K562 (cell line): ENCODE measurements around the gene CELSR1.

Source experiments
- BRD4 ChIP-seq: fragments of 200-600 bp; sonication (generic); IDR thresholded peaks from 2 replicates; pipeline ENCODE4 v1.6.1; 2017; ENCODE audit warnings: inconsistent platforms
- CBFB ChIP-seq: sonication (generic); formaldehyde crosslinking; IDR thresholded peaks from 2 replicates; pipeline ENCODE4 v1.4.0; 2020; ENCODE audit warnings: mild to moderate bottlenecking, missing genetic modification reagents
- CTCF ChIP-seq, 3 experiments: IDR thresholded peaks in 2 of 3; conservative IDR thresholded peaks in 1 of 3; 2 replicates each; pipeline ENCODE4 v1.5.1; 2011 to 2012; ENCODE audit warnings: low read length in 3 of 3, mild to moderate bottlenecking in 3 of 3, control low read depth in 2 of 3, improper control_type of control experiment in 1 of 3, inconsistent platforms in 1 of 3, low read depth in 1 of 3, mixed read lengths in 1 of 3, moderate library complexity in 1 of 3; ENCODE audit not compliant: insufficient read depth in 2 of 3
- ELK1 ChIP-seq: sonication (generic); formaldehyde crosslinking; IDR thresholded peaks from 2 replicates; pipeline ENCODE4 v1.8.1; 2022; ENCODE audit warnings: missing genetic modification reagents
- KLF16 ChIP-seq: IDR thresholded peaks from 2 replicates; pipeline ENCODE4 v1.6.1; 2016; ENCODE audit warnings: antibody characterized with exemption
- NR2C1 ChIP-seq, 2 experiments: fragments of 450-650 bp; IDR thresholded peaks; 2 replicates each; pipeline ENCODE4 v1.6.1; 2017; ENCODE audit warnings: mild to moderate bottlenecking in 2 of 2, antibody characterized with exemption in 1 of 2, inconsistent platforms in 1 of 2, missing compliant biosample characterization in 1 of 2, missing genetic modification characterization in 1 of 2
- PCBP2 ChIP-seq: fragments of 200-400 bp; formaldehyde crosslinking; IDR thresholded peaks from 2 replicates; pipeline ENCODE4 v1.6.1; 2018; ENCODE audit warnings: low read length, low read depth, mild to moderate bottlenecking, moderate library complexity; ENCODE audit not compliant: poor library complexity, severe bottlenecking
- REST ChIP-seq, 2 experiments: fragments of 450-650 bp; formaldehyde crosslinking in 1 of 2; IDR thresholded peaks; 2 replicates each; pipeline versions ENCODE4 v1.4.0 to v1.6.1; 2014 to 2020; ENCODE audit warnings: mild to moderate bottlenecking in 2 of 2, borderline replicate concordance in 1 of 2, low read depth in 1 of 2
- TEAD4 ChIP-seq, 2 experiments: sonication (generic) in 1 of 2; formaldehyde crosslinking in 1 of 2; IDR thresholded peaks; 2 replicates each; pipeline versions ENCODE4 v1.6.1 to v1.8.0; 2012 to 2022; ENCODE audit warnings: borderline replicate concordance in 1 of 2, inconsistent platforms in 1 of 2, low read length in 1 of 2, mild to moderate bottlenecking in 1 of 2, missing genetic modification reagents in 1 of 2
- ZBTB11 ChIP-seq, 3 experiments: fragments of 200-800 bp in 1 of 3; fragments of 250-450 bp in 1 of 3; fragments of 450-650 bp in 1 of 3; sonication (Bioruptor Pico) in 1 of 3; sonication (Bioruptor generic) in 1 of 3; formaldehyde crosslinking in 1 of 3; IDR thresholded peaks; 2 replicates each; pipeline versions ENCODE4 v1.6.1 to v1.8.0; 2016 to 2022; ENCODE audit warnings: mild to moderate bottlenecking in 2 of 3, missing genetic modification characterization in 2 of 3, missing compliant biosample characterization in 1 of 3, moderate library complexity in 1 of 3
- ZKSCAN8 ChIP-seq: fragments of 200-800 bp; sonication (Bioruptor generic); IDR thresholded peaks from 2 replicates; pipeline ENCODE4 v1.6.1; 2016; ENCODE audit warnings: missing genetic modification characterization, missing compliant biosample characterization

- TF ChIP-seq NR2C1 (IDR thresholded peaks at IDR 0.05) (no peak), NR2C1 (tag; IDR thresholded peaks at IDR 0.05) (no peak), CTCF (IDR thresholded peaks at IDR 0.05 in 2 of 3, conservative IDR thresholded peaks at IDR 0.05 in 1 of 3; ENCODE audit: insufficient read depth in 2 of 3, low read depth in 1 of 3, low read length in 3 of 3) (no peak), ZBTB11 (CRISPR knock-in tag; IDR thresholded peaks at IDR 0.05) (no peak), ZKSCAN8 (CRISPR knock-in tag) (no peak), PCBP2 (no peak), BRD4 (no peak), KLF16 (no peak), CBFB (CRISPR knock-in tag) (no peak), REST (IDR thresholded peaks at IDR 0.05; ENCODE audit: borderline replicate concordance) (no peak), REST (CRISPR knock-in tag; IDR thresholded peaks at IDR 0.05; ENCODE audit: low read depth) (no peak), ELK1 (CRISPR knock-in tag) (no peak), TEAD4 (IDR thresholded peaks at IDR 0.05; ENCODE audit: low read length) (no peak), TEAD4 (CRISPR knock-in tag; IDR thresholded peaks at IDR 0.05; ENCODE audit: borderline replicate concordance) (no peak)
Observed at GRCh38 chr22:46536537-46537224, 739 bp downstream of the CELSR1 start.
